HEK293 (cell line): Measurements from ENCODE around the gene HEG1.
A peak's percentile ranks its signal among the peaks of the same experiment; 100 is the strongest.

Experiments
- CTCF ChIA-PET: fragments of 350-600 bp; formaldehyde crosslinking; extraction: SDS; loops from one replicate; lab custom pipeline; 2021; ENCODE audit warnings: antibody characterized with exemption; lab: Yijun Ruan, JAX
- POLR2A ChIA-PET: fragments of 300-600 bp; formaldehyde crosslinking; extraction: SDS; loops from one replicate; lab custom pipeline; 2020; ENCODE audit warnings: antibody characterized with exemption, inconsistent platforms; lab: Yijun Ruan, JAX
- H3K27ac ChIP-seq: fragments of 200-500 bp; sonication (Bioruptor generic); 2 replicates; pipeline ENCODE4 v1.5.1; 2014; ENCODE audit warnings: low read depth, low read length, control low read depth, inconsistent platforms; ENCODE audit errors: extremely low read depth
- H3K36me3 ChIP-seq, 2 experiments: fragments of 200-500 bp in 1 of 2; sonication (Bioruptor generic) in 1 of 2; 1 replicate in 1 of 2; 2 replicates in 1 of 2; pipeline ENCODE4 v1.5.1; 2014 to 2017; ENCODE audit warnings: inconsistent platforms in 2 of 2, low read length in 2 of 2; ENCODE audit not compliant: control insufficient read depth in 2 of 2, insufficient read depth in 1 of 2
- H3K4me1 ChIP-seq: fragments of 200-500 bp; sonication (Bioruptor generic); 2 replicates; pipeline ENCODE4 v1.5.1; 2014; ENCODE audit warnings: mild to moderate bottlenecking, low read length, inconsistent platforms; ENCODE audit not compliant: control insufficient read depth, insufficient read depth
- H3K4me3 ChIP-seq: 2 replicates; pipeline ENCODE4 v1.5.1; 2011; ENCODE audit warnings: low read depth, mild to moderate bottlenecking, control low read depth, low read length, moderate library complexity
- H3K9me3 ChIP-seq: fragments of 200-500 bp; sonication (Bioruptor generic); 2 replicates; pipeline ENCODE4 v1.5.1; 2014; ENCODE audit warnings: low read depth, low read length, inconsistent platforms; ENCODE audit not compliant: control insufficient read depth, insufficient read depth
- HOXA7 ChIP-seq: sonication (generic); formaldehyde crosslinking; IDR thresholded peaks from 2 replicates; pipeline ENCODE4 v1.8.1; 2022; ENCODE audit warnings: missing genetic modification reagents, borderline replicate concordance
- MEIS1 ChIP-seq: sonication (generic); formaldehyde crosslinking; IDR thresholded peaks from 2 replicates; pipeline ENCODE4 v1.8.1; 2022; ENCODE audit warnings: missing genetic modification reagents, mild to moderate bottlenecking, borderline replicate concordance
- MZF1 ChIP-seq: fragments of 450-650 bp; formaldehyde crosslinking; IDR thresholded peaks from 2 replicates; pipeline ENCODE4 v1.5.1; 2017; ENCODE audit warnings: missing biosample characterization, missing genetic modification characterization, borderline replicate concordance
- SETDB1 ChIP-seq: IDR thresholded peaks from one replicate; pipeline ENCODE4 v1.6.1; 2017; ENCODE audit warnings: mild to moderate bottlenecking, low read length, moderate library complexity, mixed read lengths; ENCODE audit not compliant: insufficient read length
- SP2 ChIP-seq: fragments of 450-650 bp; formaldehyde crosslinking; IDR thresholded peaks from 2 replicates; pipeline ENCODE4 v1.5.1; 2016; ENCODE audit warnings: missing biosample characterization, missing genetic modification characterization
- SP7 ChIP-seq: fragments of 450-650 bp; formaldehyde crosslinking; IDR thresholded peaks from 2 replicates; pipeline ENCODE4 v1.5.1; 2016; ENCODE audit warnings: missing biosample characterization, missing genetic modification characterization
- TRIM28 ChIP-seq: IDR thresholded peaks from 2 replicates; pipeline ENCODE4 v1.6.1; 2011; ENCODE audit warnings: low read length, control low read depth, borderline replicate concordance
- ZBTB21 ChIP-seq: fragments of 450-650 bp; formaldehyde crosslinking; IDR thresholded peaks from 2 replicates; pipeline ENCODE4 v1.5.1; 2017; ENCODE audit warnings: missing biosample characterization, missing genetic modification characterization
- ZBTB48 ChIP-seq: fragments of 450-650 bp; formaldehyde crosslinking; IDR thresholded peaks from 2 replicates; pipeline ENCODE4 v1.5.1; 2016; ENCODE audit warnings: missing biosample characterization, missing genetic modification characterization
- ZFHX2 ChIP-seq: fragments of 450-650 bp; formaldehyde crosslinking; conservative IDR thresholded peaks from 2 replicates; pipeline ENCODE4 v1.5.1; 2016; ENCODE audit warnings: missing biosample characterization, missing genetic modification characterization
- ZIC2 ChIP-seq: fragments of 450-650 bp; formaldehyde crosslinking; IDR thresholded peaks from 2 replicates; pipeline ENCODE4 v1.5.1; 2016; ENCODE audit warnings: missing biosample characterization, missing genetic modification characterization
- ZNF146 ChIP-seq: fragments of 450-650 bp; formaldehyde crosslinking; IDR thresholded peaks from 2 replicates; pipeline ENCODE4 v1.5.1; 2016; ENCODE audit warnings: missing biosample characterization, missing genetic modification characterization
- ZNF202 ChIP-seq: fragments of 450-650 bp; formaldehyde crosslinking; IDR thresholded peaks from 2 replicates; pipeline ENCODE4 v1.5.1; 2016; ENCODE audit warnings: missing biosample characterization, missing genetic modification characterization, borderline replicate concordance
- ZNF248 ChIP-seq: fragments of 450-650 bp; formaldehyde crosslinking; IDR thresholded peaks from 2 replicates; pipeline ENCODE4 v1.5.1; 2017; ENCODE audit warnings: missing biosample characterization, missing genetic modification characterization
- ZNF350 ChIP-seq: fragments of 450-650 bp; formaldehyde crosslinking; IDR thresholded peaks from 2 replicates; pipeline ENCODE4 v1.5.0; 2017; ENCODE audit warnings: missing biosample characterization, mild to moderate bottlenecking, missing genetic modification characterization
- ZNF354C ChIP-seq: fragments of 450-650 bp; formaldehyde crosslinking; IDR thresholded peaks from 2 replicates; pipeline ENCODE4 v1.5.1; 2016; ENCODE audit warnings: missing biosample characterization, missing genetic modification characterization, low read depth, borderline replicate concordance
- ZNF433 ChIP-seq: fragments of 450-650 bp; formaldehyde crosslinking; IDR thresholded peaks from 2 replicates; pipeline ENCODE4 v1.5.1; 2016; ENCODE audit warnings: missing biosample characterization, missing genetic modification characterization, low read depth
- ZNF514 ChIP-seq: fragments of 450-650 bp; formaldehyde crosslinking; IDR thresholded peaks from 2 replicates; pipeline ENCODE4 v1.5.1; 2016; ENCODE audit warnings: missing biosample characterization, missing genetic modification characterization
- ZNF558 ChIP-seq: fragments of 450-650 bp; formaldehyde crosslinking; IDR thresholded peaks from 2 replicates; pipeline ENCODE4 v1.5.1; 2016; ENCODE audit warnings: missing biosample characterization, missing genetic modification characterization
- ZNF585B ChIP-seq: fragments of 450-650 bp; formaldehyde crosslinking; IDR thresholded peaks from 2 replicates; pipeline ENCODE4 v1.5.1; 2016; ENCODE audit warnings: missing biosample characterization, missing genetic modification characterization
- ZNF600 ChIP-seq: fragments of 450-650 bp; formaldehyde crosslinking; IDR thresholded peaks from 2 replicates; pipeline ENCODE4 v1.5.1; 2016; ENCODE audit warnings: missing biosample characterization, missing genetic modification characterization
- ZNF677 ChIP-seq: fragments of 450-650 bp; IDR thresholded peaks from 2 replicates; pipeline ENCODE4 v1.5.0; 2018; ENCODE audit warnings: missing biosample characterization, mild to moderate bottlenecking, missing genetic modification characterization, moderate library complexity
- ZNF777 ChIP-seq: fragments of 450-650 bp; formaldehyde crosslinking; IDR thresholded peaks from 2 replicates; pipeline ENCODE4 v1.5.1; 2017; ENCODE audit warnings: missing biosample characterization, missing genetic modification characterization, borderline replicate concordance
- ZNF785 ChIP-seq: fragments of 450-650 bp; formaldehyde crosslinking; IDR thresholded peaks from 2 replicates; pipeline ENCODE4 v1.5.1; 2016; ENCODE audit warnings: missing biosample characterization, missing genetic modification characterization
- TF ChIP-seq, protein P1 (sequence below): fragments of 450-650 bp; formaldehyde crosslinking; IDR thresholded peaks from 2 replicates; pipeline ENCODE4 v1.5.1; 2016; ENCODE audit warnings: missing biosample characterization, missing genetic modification characterization
- TF ChIP-seq, protein P2 (sequence below): fragments of 450-650 bp; formaldehyde crosslinking; IDR thresholded peaks from 2 replicates; pipeline ENCODE4 v1.5.1; 2016; ENCODE audit warnings: missing biosample characterization, missing genetic modification characterization
- TF ChIP-seq, protein P3 (sequence below): fragments of 450-650 bp; formaldehyde crosslinking; IDR thresholded peaks from 2 replicates; pipeline ENCODE4 v1.5.1; 2016; ENCODE audit warnings: missing biosample characterization, missing genetic modification characterization
- TF ChIP-seq, protein P4 (sequence below): fragments of 450-650 bp; formaldehyde crosslinking; IDR thresholded peaks from 2 replicates; pipeline ENCODE4 v1.5.1; 2016; ENCODE audit warnings: missing biosample characterization, missing genetic modification characterization

Gene HEG1

DNA sequence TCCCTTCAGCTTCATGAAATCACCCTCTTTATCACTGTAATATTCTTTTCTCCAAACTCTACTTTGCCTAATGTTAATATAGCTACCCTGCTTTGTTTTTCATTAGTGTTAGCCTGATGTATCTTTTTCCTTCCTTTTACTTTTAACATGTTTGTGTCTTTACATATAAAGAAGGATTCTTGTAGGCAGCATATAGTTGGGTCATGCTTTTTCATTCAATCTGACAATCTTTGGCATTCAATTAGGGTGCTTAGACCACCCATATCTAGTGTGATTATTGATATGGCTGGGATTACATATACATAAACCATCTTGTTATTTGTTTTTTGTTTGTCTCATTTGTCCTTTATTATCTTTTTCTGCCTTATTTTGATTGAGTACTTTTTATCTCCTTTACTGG is 34.9 kb upstream of the HEG1 start:
- no peaks in the 10 kb centered on the region for H3K36me3 ChIP-seq
- H3K4me3 ChIP-seq, result no peak overlapping the region
- H3K4me1 ChIP-seq, result no peaks in the 10 kb centered on the region
- H3K27ac ChIP-seq, result no peak overlapping the region
- no peak for TF ChIP-seq ZNF558
- no peak for TF ChIP-seq ZNF514 (tag by site-specific recombination)
- TF ChIP-seq ZNF600 (tag by site-specific recombination), result no peak
- no peak for TF ChIP-seq ZNF585B (tag by site-specific recombination)
- TF ChIP-seq, protein P1, sequence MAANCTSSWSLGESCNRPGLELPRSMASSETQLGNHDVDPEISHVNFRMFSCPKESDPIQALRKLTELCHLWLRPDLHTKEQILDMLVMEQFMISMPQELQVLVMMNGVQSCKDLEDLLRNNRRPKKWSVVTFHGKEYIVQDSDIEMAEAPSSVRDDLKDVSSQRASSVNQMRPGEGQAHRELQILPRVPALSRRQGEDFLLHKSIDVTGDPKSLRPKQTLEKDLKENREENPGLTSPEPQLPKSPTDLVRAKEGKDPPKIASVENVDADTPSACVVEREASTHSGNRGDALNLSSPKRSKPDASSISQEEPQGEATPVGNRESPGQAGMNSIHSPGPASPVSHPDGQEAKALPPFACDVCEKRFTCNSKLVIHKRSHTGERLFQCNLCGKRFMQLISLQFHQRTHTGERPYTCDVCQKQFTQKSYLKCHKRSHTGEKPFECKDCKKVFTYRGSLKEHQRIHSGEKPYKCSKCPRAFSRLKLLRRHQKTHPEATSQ (tag by site-specific recombination), result no peak
- TF ChIP-seq HOXA7 (CRISPR knock-in tag), result no peak
- TF ChIP-seq, protein P2, sequence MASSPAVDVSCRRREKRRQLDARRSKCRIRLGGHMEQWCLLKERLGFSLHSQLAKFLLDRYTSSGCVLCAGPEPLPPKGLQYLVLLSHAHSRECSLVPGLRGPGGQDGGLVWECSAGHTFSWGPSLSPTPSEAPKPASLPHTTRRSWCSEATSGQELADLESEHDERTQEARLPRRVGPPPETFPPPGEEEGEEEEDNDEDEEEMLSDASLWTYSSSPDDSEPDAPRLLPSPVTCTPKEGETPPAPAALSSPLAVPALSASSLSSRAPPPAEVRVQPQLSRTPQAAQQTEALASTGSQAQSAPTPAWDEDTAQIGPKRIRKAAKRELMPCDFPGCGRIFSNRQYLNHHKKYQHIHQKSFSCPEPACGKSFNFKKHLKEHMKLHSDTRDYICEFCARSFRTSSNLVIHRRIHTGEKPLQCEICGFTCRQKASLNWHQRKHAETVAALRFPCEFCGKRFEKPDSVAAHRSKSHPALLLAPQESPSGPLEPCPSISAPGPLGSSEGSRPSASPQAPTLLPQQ (tag by site-specific recombination), result no peak
- no peak for TF ChIP-seq SP2 (tag by site-specific recombination)
- 0 out of 2 replicates have a peak, but pooled peaks have one; percentile 24 for TF ChIP-seq TRIM28
- no peak for TF ChIP-seq ZBTB48 (tag by site-specific recombination)
- TF ChIP-seq SETDB1, result peak; percentile 94
- no peak for TF ChIP-seq ZIC2
- TF ChIP-seq ZNF785, result no peak
- no peak for TF ChIP-seq ZNF248 (tag by site-specific recombination)
- TF ChIP-seq, protein P3, sequence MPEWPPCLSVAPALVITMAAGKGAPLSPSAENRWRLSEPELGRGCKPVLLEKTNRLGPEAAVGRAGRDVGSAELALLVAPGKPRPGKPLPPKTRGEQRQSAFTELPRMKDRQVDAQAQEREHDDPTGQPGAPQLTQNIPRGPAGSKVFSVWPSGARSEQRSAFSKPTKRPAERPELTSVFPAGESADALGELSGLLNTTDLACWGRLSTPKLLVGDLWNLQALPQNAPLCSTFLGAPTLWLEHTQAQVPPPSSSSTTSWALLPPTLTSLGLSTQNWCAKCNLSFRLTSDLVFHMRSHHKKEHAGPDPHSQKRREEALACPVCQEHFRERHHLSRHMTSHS (tag by site-specific recombination), result no peak
- TF ChIP-seq ZNF350 (tag by site-specific recombination), result no peak
- no peaks in the 10 kb centered on the region for H3K9me3 ChIP-seq
- ChIA-PET CTCF (no interaction called here), POLR2A (no interaction called here)

DNA sequence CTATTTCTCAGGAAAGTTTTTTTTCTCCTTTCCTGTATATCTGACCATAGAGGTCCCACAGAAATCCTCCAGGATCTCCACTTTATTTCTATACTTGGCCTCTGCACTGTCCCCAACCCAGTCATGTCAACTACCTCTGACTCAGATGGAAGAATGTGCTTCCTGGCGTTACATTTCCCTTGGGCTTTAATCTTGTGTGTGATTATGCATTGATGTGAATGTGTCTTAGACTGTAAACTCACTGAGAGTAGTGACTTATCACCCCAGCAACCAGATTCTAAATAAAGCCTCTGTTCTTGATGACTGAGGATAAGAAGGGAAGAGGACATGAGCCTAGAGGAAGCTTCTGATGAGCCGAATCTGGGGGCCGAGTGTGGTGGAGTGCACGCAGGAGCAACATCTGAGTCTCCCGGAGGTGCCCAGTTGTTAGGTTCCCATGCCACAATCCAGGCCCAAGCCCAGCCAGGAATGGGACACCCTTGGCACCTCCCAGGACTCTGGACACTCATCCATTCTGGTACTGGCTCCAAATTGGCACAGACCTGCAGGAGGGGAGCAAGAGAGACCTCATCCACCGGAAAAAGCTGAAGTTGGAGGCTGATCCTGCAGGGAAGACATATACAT is 32.1 kb upstream of the HEG1 start:
- Histone ChIP-seq H3K4me3 (no peak overlapping the region), H3K9me3 (no peaks in the 10 kb centered on the region), H3K27ac (no peak overlapping the region), H3K36me3 (no peaks in the 10 kb centered on the region), H3K4me1 (no peaks in the 10 kb centered on the region)
- CTCF ChIA-PET, result no interaction called here
- POLR2A ChIA-PET, result no interaction called here
- TF ChIP-seq MEIS1, result no peak
- TF ChIP-seq ZNF146 (tag by site-specific recombination), result no peak
- TF ChIP-seq ZBTB21 (tag by site-specific recombination), result no peak
- no peak for TF ChIP-seq ZNF354C (tag by site-specific recombination)
- no peak for TF ChIP-seq ZFHX2 (tag by site-specific recombination)
- no peak for TF ChIP-seq MZF1 (tag by site-specific recombination)
- TF ChIP-seq SP7, result no peak
- no peak for TF ChIP-seq ZNF777
- TF ChIP-seq ZNF677 (tag by site-specific recombination), result no peak
- TF ChIP-seq, protein P4, sequence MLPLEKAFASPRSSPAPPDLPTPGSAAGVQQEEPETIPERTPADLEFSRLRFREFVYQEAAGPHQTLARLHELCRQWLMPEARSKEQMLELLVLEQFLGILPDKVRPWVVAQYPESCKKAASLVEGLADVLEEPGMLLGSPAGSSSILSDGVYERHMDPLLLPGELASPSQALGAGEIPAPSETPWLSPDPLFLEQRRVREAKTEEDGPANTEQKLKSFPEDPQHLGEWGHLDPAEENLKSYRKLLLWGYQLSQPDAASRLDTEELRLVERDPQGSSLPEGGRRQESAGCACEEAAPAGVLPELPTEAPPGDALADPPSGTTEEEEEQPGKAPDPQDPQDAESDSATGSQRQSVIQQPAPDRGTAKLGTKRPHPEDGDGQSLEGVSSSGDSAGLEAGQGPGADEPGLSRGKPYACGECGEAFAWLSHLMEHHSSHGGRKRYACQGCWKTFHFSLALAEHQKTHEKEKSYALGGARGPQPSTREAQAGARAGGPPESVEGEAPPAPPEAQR, result no peak
- no peak for TF ChIP-seq ZNF202 (tag by site-specific recombination)
- no peak for TF ChIP-seq ZNF433 (tag by site-specific recombination)
